Esophagus squamous epithelium (tissue), 4 donors: ENCODE measurements around the gene ZFAND3.

Source experiments
- CTCF ChIP-seq, 6 experiments: fragments of 450-650 bp in 4 of 6; fragments of 200-600 bp in 2 of 6; sonication (generic) in 2 of 6; IDR thresholded peaks; one replicate each; pipeline ENCODE4 v1.5.1; 2016 to 2019; ENCODE audit warnings: antibody characterized with exemption in 6 of 6, mild to moderate bottlenecking in 4 of 6, moderate library complexity in 4 of 6
- POLR2A ChIP-seq, 4 donors: fragments of 450-650 bp; IDR thresholded peaks; one replicate each; pipeline ENCODE4 v1.6.1; 2017; ENCODE audit warnings: antibody characterized with exemption in 4 of 4, mild to moderate bottlenecking in 4 of 4, moderate library complexity in 3 of 4

- TF ChIP-seq CTCF (IDR thresholded peaks at IDR 0.05) (no peak), POLR2A (IDR thresholded peaks at IDR 0.05) (no peak)
These were observed 344.6 kb downstream of the ZFAND3 start for GRCh38 chr6:38164131-38164481.
